Fibroblast of lung (primary cell): ENCODE measurements around the gene PHLDB3.
"Not testable (repeated sequence)": the region's sequence is repeated elsewhere in the genome, so short reads cannot be mapped to it uniquely, and the experiment has no call there.

ENCODE experiments used
- EZH2 ChIP-seq: IDR thresholded peaks from 2 replicates; pipeline ENCODE4 v1.5.1; 2012; ENCODE audit warnings: low read length, control low read depth, mild to moderate bottlenecking; ENCODE audit errors: missing control alignments
- TF ChIP-seq, protein P1 (sequence below), 2 donors: IDR thresholded peaks in 1 of 2; conservative IDR thresholded peaks in 1 of 2; 1 replicate in 1 of 2; 2 replicates in 1 of 2; pipeline ENCODE4 v1.5.1; 2011 to 2012; ENCODE audit warnings: low read length in 2 of 2, control low read depth in 1 of 2, inconsistent platforms in 1 of 2, low read depth in 1 of 2, mild to moderate bottlenecking in 1 of 2

GRCh38 chr19:43547926-43548325 lies 43.4 kb upstream of the PHLDB3 start:
- TF ChIP-seq, protein P1, sequence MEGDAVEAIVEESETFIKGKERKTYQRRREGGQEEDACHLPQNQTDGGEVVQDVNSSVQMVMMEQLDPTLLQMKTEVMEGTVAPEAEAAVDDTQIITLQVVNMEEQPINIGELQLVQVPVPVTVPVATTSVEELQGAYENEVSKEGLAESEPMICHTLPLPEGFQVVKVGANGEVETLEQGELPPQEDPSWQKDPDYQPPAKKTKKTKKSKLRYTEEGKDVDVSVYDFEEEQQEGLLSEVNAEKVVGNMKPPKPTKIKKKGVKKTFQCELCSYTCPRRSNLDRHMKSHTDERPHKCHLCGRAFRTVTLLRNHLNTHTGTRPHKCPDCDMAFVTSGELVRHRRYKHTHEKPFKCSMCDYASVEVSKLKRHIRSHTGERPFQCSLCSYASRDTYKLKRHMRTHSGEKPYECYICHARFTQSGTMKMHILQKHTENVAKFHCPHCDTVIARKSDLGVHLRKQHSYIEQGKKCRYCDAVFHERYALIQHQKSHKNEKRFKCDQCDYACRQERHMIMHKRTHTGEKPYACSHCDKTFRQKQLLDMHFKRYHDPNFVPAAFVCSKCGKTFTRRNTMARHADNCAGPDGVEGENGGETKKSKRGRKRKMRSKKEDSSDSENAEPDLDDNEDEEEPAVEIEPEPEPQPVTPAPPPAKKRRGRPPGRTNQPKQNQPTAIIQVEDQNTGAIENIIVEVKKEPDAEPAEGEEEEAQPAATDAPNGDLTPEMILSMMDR (conservative IDR thresholded peaks at IDR 0.05 in 1 of 2, IDR thresholded peaks at IDR 0.05 in 1 of 2; ENCODE audit: low read depth in 1 of 2, low read length in 2 of 2): not testable (repeated sequence)
- TF ChIP-seq EZH2: not testable (repeated sequence)
